B cell (primary cell): ENCODE measurements around the gene OR5B21. TPM values are rescaled to one million over a fixed set of nuclear protein-coding genes. Genes with fewer than 3 reads are reported as not detected.

Experiments
- ATAC-seq: fragments of 200-7000 bp; cut with Tn5 transposase; one replicate; pipeline ENCODE4 v1.10.0; 2021; ENCODE audit warnings: low read depth, mild to moderate bottlenecking, moderate number of reproducible peaks, moderate library complexity
- CTCF ChIA-PET: fragments of 350-600 bp; sonication (Branson Sonifier 250); formaldehyde crosslinking; loops from one replicate; lab custom pipeline; 2021; ENCODE audit warnings: antibody characterized with exemption, inconsistent platforms; lab: Charles Lee
- POLR2A ChIA-PET: fragments of 350-600 bp; sonication (Branson Sonifier 250); formaldehyde crosslinking; loops from one replicate; lab custom pipeline; 2021; ENCODE audit warnings: antibody characterized with exemption; lab: Charles Lee
- DNase-seq: peaks from one replicate; pipeline ENCODE4 v3.0.0; 2013
- H2AFZ ChIP-seq: 2 replicates; pipeline ENCODE4 v1.6.1; 2012; ENCODE audit warnings: mild to moderate bottlenecking, low read depth, low read length; ENCODE audit not compliant: insufficient read depth, poor library complexity, severe bottlenecking
- H3K27ac ChIP-seq, 2 donors: 1 replicate in 1 of 2; 2 replicates in 1 of 2; pipeline ENCODE4 v1.5.1; 2012 to 2013; ENCODE audit warnings: low read length in 2 of 2, mild to moderate bottlenecking in 2 of 2, moderate library complexity in 1 of 2
- H3K27me3 ChIP-seq, 4 experiments: fragments of 200-600 bp in 1 of 4; sonication (generic) in 1 of 4; replicated peaks in 1 of 4; 1 replicate in 2 of 4; 2 replicates in 2 of 4; pipeline versions ENCODE4 v1.6.1 to v1.7.0; 2013 to 2016; ENCODE audit warnings: low read length in 3 of 4, mild to moderate bottlenecking in 2 of 4, mixed read lengths in 1 of 4, moderate library complexity in 1 of 4; ENCODE audit not compliant: insufficient read depth in 4 of 4, control insufficient read depth in 3 of 4; ENCODE audit errors: control extremely low read depth in 1 of 4
- H3K36me3 ChIP-seq, 2 experiments: replicated peaks in 1 of 2; 1 replicate in 1 of 2; 2 replicates in 1 of 2; pipeline versions ENCODE4 v1.6.1 to v1.7.1; 2013; ENCODE audit warnings: low read length in 1 of 2; ENCODE audit not compliant: insufficient read depth in 2 of 2, control insufficient read depth in 1 of 2; ENCODE audit errors: control extremely low read depth in 1 of 2, extremely low read depth in 1 of 2
- H3K4me1 ChIP-seq, 2 donors: fragments of 200-600 bp in 1 of 2; sonication (generic) in 1 of 2; 1 replicate in 1 of 2; 2 replicates in 1 of 2; pipeline versions ENCODE4 v1.5.1 to v1.6.1; 2013 to 2017; ENCODE audit warnings: low read length in 2 of 2; ENCODE audit not compliant: control insufficient read depth in 2 of 2, insufficient read depth in 2 of 2
- H3K4me2 ChIP-seq: replicated peaks from 2 replicates; pipeline ENCODE3; 2012; ENCODE audit warnings: mild to moderate bottlenecking, low read depth, low read length; ENCODE audit not compliant: poor library complexity, severe bottlenecking
- H3K4me3 ChIP-seq, 5 experiments: fragments of 200-600 bp in 1 of 5; sonication (generic) in 1 of 5; 1 replicate in 3 of 5; 2 replicates in 2 of 5; pipeline versions ENCODE4 v1.5.1 to v1.7.0; 2011 to 2016; ENCODE audit warnings: low read length in 4 of 5, mild to moderate bottlenecking in 4 of 5, low read depth in 2 of 5, control low read depth in 1 of 5, moderate library complexity in 1 of 5; ENCODE audit not compliant: insufficient read depth in 1 of 5; ENCODE audit errors: control extremely low read depth in 1 of 5, extremely low read depth in 1 of 5
- H3K79me2 ChIP-seq: fragments of 200-600 bp; sonication (generic); one replicate; pipeline ENCODE4 v1.6.0; 2016; ENCODE audit warnings: low read length; ENCODE audit not compliant: control insufficient read depth, insufficient read depth
- H3K9ac ChIP-seq: fragments of 200-600 bp; sonication (generic); 2 replicates; pipeline ENCODE4 v1.6.1; 2017; ENCODE audit warnings: mild to moderate bottlenecking, low read length, moderate library complexity
- H3K9me3 ChIP-seq, 3 donors: one replicate each; pipeline versions ENCODE4 v1.6.1 to v1.7.1; 2013; ENCODE audit warnings: low read length in 2 of 3; ENCODE audit not compliant: control insufficient read depth in 2 of 3, insufficient read depth in 1 of 3; ENCODE audit errors: control extremely low read depth in 1 of 3
- H4K20me1 ChIP-seq: 2 replicates; pipeline ENCODE4 v1.6.0; 2012; ENCODE audit warnings: mild to moderate bottlenecking, low read length; ENCODE audit not compliant: insufficient read depth, control insufficient read depth, poor library complexity, severe bottlenecking
- H3K27ac Mint-ChIP-seq: one replicate; pipeline ENCODE4 v1.8.0; 2021; ENCODE audit warnings: mixed read lengths
- H3K27me3 Mint-ChIP-seq: one replicate; pipeline ENCODE4 v1.8.0; 2021; ENCODE audit warnings: mixed read lengths
- H3K4me1 Mint-ChIP-seq: one replicate; pipeline ENCODE4 v1.8.0; 2021; ENCODE audit warnings: mixed read lengths
- H3K4me3 Mint-ChIP-seq: one replicate; pipeline ENCODE4 v1.8.0; 2021; ENCODE audit warnings: mixed read lengths
- H3K9me3 Mint-ChIP-seq: one replicate; pipeline ENCODE4 v1.8.0; 2022; ENCODE audit warnings: mixed read lengths; ENCODE audit not compliant: insufficient read depth
- EZH2 ChIP-seq: IDR thresholded peaks from 2 replicates; pipeline ENCODE4 v1.6.1; 2012; ENCODE audit warnings: borderline replicate concordance, low read depth, mild to moderate bottlenecking, moderate library complexity, low read length; ENCODE audit not compliant: insufficient read depth, poor library complexity, severe bottlenecking
- WGBS: methylation state at CpG from one replicate; pipeline ENCODE4 v1.1.5; 2013; ENCODE audit warnings: missing lambda C conversion rate; ENCODE audit not compliant: insufficient coverage; 5-methylcytosine and 5-hydroxymethylcytosine counted together
- intact Hi-C: fragments of 100-400 bp; cut with micrococcal nuclease; formaldehyde crosslinking; loops from one replicate; pipeline ENCODE4 v1.10.0; 2022
- polyA plus RNA-seq: library from polyadenylated mRNA; depleted of rRNA; stranded (reverse); fragments of >200 nt; gene quantifications from 2 replicates; pipeline ENCODE4 v1.2.3, GENCODE V29; 2012
- total RNA-seq, 2 donors: library from RNA; stranded (reverse); fragments of 120-200 nt in 1 of 2; gene quantifications; 1 replicate in 1 of 2; 2 replicates in 1 of 2; pipeline versions ENCODE4 v1.2.3 to v1.2.4, GENCODE V29; 2013 to 2022
- TF ChIP-seq, protein P1 (sequence below): fragments of 200-600 bp; IDR thresholded peaks from one replicate; pipeline ENCODE4 v1.8.0; 2022; ENCODE audit warnings: antibody characterized with exemption, mild to moderate bottlenecking

Gene OR5B21
- total and polyA plus RNA-seq, 2 donors (not counting 1 experiment from before 2014, with no cell fraction given) = 0.10 to 0.74 TPM

DNA sequence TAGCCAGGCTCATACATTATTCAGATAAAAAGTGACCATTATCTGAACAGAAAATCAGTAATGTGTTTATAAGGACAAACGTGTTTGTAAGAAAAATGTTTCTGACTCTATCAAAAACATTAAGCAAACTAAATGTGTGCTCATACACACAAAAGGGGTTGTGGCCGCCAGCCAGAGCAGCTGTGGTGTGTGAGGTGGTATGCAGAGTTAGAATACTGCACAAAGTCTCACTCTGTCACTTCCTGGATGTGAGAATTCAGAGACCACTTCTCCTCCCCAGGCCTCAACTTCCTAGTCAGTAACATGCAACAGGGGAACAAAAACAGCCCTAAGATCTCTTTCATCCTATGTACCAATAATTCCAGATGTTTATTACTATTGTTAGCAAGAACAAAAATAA is 9.4 kb downstream of the OR5B21 start:
- no peak for TF ChIP-seq EZH2
- TF ChIP-seq, protein P1, sequence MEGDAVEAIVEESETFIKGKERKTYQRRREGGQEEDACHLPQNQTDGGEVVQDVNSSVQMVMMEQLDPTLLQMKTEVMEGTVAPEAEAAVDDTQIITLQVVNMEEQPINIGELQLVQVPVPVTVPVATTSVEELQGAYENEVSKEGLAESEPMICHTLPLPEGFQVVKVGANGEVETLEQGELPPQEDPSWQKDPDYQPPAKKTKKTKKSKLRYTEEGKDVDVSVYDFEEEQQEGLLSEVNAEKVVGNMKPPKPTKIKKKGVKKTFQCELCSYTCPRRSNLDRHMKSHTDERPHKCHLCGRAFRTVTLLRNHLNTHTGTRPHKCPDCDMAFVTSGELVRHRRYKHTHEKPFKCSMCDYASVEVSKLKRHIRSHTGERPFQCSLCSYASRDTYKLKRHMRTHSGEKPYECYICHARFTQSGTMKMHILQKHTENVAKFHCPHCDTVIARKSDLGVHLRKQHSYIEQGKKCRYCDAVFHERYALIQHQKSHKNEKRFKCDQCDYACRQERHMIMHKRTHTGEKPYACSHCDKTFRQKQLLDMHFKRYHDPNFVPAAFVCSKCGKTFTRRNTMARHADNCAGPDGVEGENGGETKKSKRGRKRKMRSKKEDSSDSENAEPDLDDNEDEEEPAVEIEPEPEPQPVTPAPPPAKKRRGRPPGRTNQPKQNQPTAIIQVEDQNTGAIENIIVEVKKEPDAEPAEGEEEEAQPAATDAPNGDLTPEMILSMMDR = no peak
- Histone ChIP-seq H3K9ac (no peak overlapping the region), H3K4me1 (peaks cover 0 to 3% of the 10 kb centered on the region in 2 donors), H2AFZ (no peak overlapping the region), H3K79me2 (no peaks in the 10 kb centered on the region), H3K27ac (no peak overlapping the region), H3K36me3 (no peaks in the 10 kb centered on the region), H4K20me1 (no peaks in the 10 kb centered on the region), H3K4me3 (no peak overlapping the region), H3K4me2 (no peak overlapping the region), H3K27me3 (no peaks in the 10 kb centered on the region), H3K9me3 (no peaks in the 10 kb centered on the region)
- Mint-ChIP-seq H3K4me3 (no peak overlapping the region), H3K27me3 (no peaks in the 10 kb centered on the region), H3K4me1 (peaks cover 7% of the 10 kb centered on the region), H3K27ac (no peak overlapping the region), H3K9me3 (no peaks in the 10 kb centered on the region)
- CTCF ChIA-PET = no interaction called here
- ATAC-seq (no peak), DNase-seq (no peak)
- WGBS = no CpG with 5 or more reads among the region's 2 CpGs
- intact Hi-C loops = no loop called here
- POLR2A ChIA-PET = no interaction called here

DNA sequence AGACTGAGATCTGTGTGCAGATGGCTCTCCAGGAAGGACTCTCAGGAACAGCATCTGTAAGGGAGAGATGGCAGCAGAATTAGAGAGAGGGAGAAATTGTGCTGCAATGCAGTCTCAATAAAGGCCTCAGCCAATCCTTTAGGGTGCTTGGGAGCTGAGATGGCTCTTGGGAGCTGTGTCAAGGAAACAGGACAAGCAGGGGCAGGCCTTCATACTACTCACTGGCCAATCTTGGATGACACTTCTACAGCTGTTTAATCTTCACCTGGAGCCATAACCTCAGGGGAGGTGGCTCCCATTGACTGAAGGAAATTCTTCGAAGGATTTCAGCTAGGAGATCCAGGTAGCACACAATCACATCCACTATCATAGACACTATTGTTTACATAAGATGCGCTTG is 10.0 kb downstream of the OR5B21 start:
- TF ChIP-seq EZH2 = no peak
- TF ChIP-seq, protein P1 = no peak
- H3K4me2 ChIP-seq = no peak overlapping the region
- no peaks in the 10 kb centered on the region for H4K20me1 ChIP-seq
- H3K9me3 ChIP-seq = no peaks in the 10 kb centered on the region
- no peak overlapping the region for H3K4me3 ChIP-seq
- H3K4me1 Mint-ChIP-seq = peaks cover 4% of the 10 kb centered on the region
- intact Hi-C loops = no loop called here
- H3K4me3 Mint-ChIP-seq = no peak overlapping the region
- no peaks in the 10 kb centered on the region for H3K27me3 Mint-ChIP-seq
- DNase-seq (no peak), ATAC-seq (no peak)
- ChIA-PET POLR2A (no interaction called here), CTCF (no interaction called here)
- H3K9ac ChIP-seq = no peak overlapping the region
- no peak overlapping the region for H3K27ac ChIP-seq
- no peaks in the 10 kb centered on the region for H3K79me2 ChIP-seq
- H3K36me3 ChIP-seq = no peaks in the 10 kb centered on the region
- WGBS = no CpG with 5 or more reads among the region's 2 CpGs
- H2AFZ ChIP-seq = no peak overlapping the region
- H3K4me1 ChIP-seq = no peaks in the 10 kb centered on the region
- H3K9me3 Mint-ChIP-seq = no peaks in the 10 kb centered on the region
- H3K27me3 ChIP-seq = no peaks in the 10 kb centered on the region
- H3K27ac Mint-ChIP-seq = no peak overlapping the region
